Right lobe of liver (tissue), 4 donors: Measurements from ENCODE around the gene ASB16.
"Not testable (repeated sequence)": the region's sequence is repeated elsewhere in the genome, so short reads cannot be mapped to it uniquely, and the experiment has no call there.

ENCODE experiments used
- POLR2A ChIP-seq: fragments of 450-650 bp; IDR thresholded peaks from one replicate; pipeline ENCODE4 v1.6.1; 2017; ENCODE audit warnings: antibody characterized with exemption, mild to moderate bottlenecking
- TF ChIP-seq, protein P1 (sequence below), 4 donors: fragments of 200-600 bp in 3 of 4; fragments of 450-650 bp in 1 of 4; IDR thresholded peaks; one replicate each; pipeline versions ENCODE4 v1.5.1 to v1.8.0; 2016 to 2022; ENCODE audit warnings: antibody characterized with exemption in 4 of 4, mild to moderate bottlenecking in 2 of 4
- donor health status: DM: no; HTN: no; CAD: no.
- donor health status: DM: no; HTN: no; CAD: no.
- donor health status: DM: no; HTN: yes; CAD: no.

- TF ChIP-seq, protein P1, sequence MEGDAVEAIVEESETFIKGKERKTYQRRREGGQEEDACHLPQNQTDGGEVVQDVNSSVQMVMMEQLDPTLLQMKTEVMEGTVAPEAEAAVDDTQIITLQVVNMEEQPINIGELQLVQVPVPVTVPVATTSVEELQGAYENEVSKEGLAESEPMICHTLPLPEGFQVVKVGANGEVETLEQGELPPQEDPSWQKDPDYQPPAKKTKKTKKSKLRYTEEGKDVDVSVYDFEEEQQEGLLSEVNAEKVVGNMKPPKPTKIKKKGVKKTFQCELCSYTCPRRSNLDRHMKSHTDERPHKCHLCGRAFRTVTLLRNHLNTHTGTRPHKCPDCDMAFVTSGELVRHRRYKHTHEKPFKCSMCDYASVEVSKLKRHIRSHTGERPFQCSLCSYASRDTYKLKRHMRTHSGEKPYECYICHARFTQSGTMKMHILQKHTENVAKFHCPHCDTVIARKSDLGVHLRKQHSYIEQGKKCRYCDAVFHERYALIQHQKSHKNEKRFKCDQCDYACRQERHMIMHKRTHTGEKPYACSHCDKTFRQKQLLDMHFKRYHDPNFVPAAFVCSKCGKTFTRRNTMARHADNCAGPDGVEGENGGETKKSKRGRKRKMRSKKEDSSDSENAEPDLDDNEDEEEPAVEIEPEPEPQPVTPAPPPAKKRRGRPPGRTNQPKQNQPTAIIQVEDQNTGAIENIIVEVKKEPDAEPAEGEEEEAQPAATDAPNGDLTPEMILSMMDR (IDR thresholded peaks at IDR 0.05), result not testable (repeated sequence)
- TF ChIP-seq POLR2A, result not testable (repeated sequence)
These were observed 39.1 kb upstream of the ASB16 start for GRCh38 chr17:44131372-44131771.
